Neural cell (in vitro differentiated cells): ENCODE data around the gene FRMD4A. TPM values are rescaled to one million over a fixed set of nuclear protein-coding genes. Genes with fewer than 3 reads are reported as not detected.

ENCODE experiments used
- H2AFZ ChIP-seq: fragments of 200-600, 300-800 bp; sonication (generic), shearing (Covaris generic); 2 replicates; pipeline ENCODE4 v1.6.0; 2014; ENCODE audit warnings: low read depth, mild to moderate bottlenecking, antibody characterized with exemption, low read length, moderate library complexity
- H3F3A ChIP-seq: fragments of 200-600 bp; shearing (Covaris generic); 2 replicates; pipeline ENCODE4 v1.6.1; 2016; ENCODE audit warnings: mild to moderate bottlenecking, moderate library complexity, mixed read lengths, antibody characterized with exemption, low read length; ENCODE audit not compliant: insufficient read depth, poor library complexity, severe bottlenecking
- H3K27ac ChIP-seq: fragments of 200-600, 300-800 bp; sonication (generic), shearing (Covaris generic); 2 replicates; pipeline ENCODE4 v1.5.1; 2014; ENCODE audit warnings: mild to moderate bottlenecking, low read length, moderate library complexity
- H3K27me3 ChIP-seq: fragments of 300-800, 200-600 bp; sonication (generic), shearing (Covaris generic); 2 replicates; pipeline ENCODE4 v1.6.0; 2014; ENCODE audit warnings: mild to moderate bottlenecking, low read depth, low read length, moderate library complexity; ENCODE audit not compliant: insufficient read depth
- H3K36me3 ChIP-seq: fragments of 300-800, 200-600 bp; sonication (generic), shearing (Covaris generic); 2 replicates; pipeline ENCODE4 v1.5.1; 2014; ENCODE audit warnings: mild to moderate bottlenecking, antibody characterized with exemption, low read length, moderate library complexity; ENCODE audit not compliant: insufficient read depth
- H3K4me2 ChIP-seq: fragments of 300-800, 200-600 bp; sonication (generic), shearing (Covaris generic); 2 replicates; pipeline ENCODE4 v1.6.0; 2014; ENCODE audit warnings: mild to moderate bottlenecking, low read length
- H3K4me3 ChIP-seq: fragments of 300-800, 200-600 bp; sonication (generic), shearing (Covaris generic); 2 replicates; pipeline ENCODE4 v1.5.1; 2014; ENCODE audit warnings: mild to moderate bottlenecking, low read length, moderate library complexity
- H3K79me2 ChIP-seq: fragments of 200-600 bp; shearing (Covaris generic); replicated peaks from 2 replicates; pipeline ENCODE4 v1.6.0; 2014; ENCODE audit warnings: mild to moderate bottlenecking, low read length, moderate library complexity; ENCODE audit not compliant: insufficient read depth
- H3K9ac ChIP-seq: fragments of 300-800, 200-600 bp; sonication (generic), shearing (Covaris generic); 2 replicates; pipeline ENCODE4 v1.6.1; 2016; ENCODE audit warnings: mild to moderate bottlenecking, low read length, mixed read lengths
- H3K9me2 ChIP-seq: fragments of 200-600 bp; shearing (Covaris generic); 2 replicates; pipeline ENCODE4 v1.6.1; 2016; ENCODE audit warnings: mild to moderate bottlenecking, low read length, mixed read lengths; ENCODE audit not compliant: insufficient read depth
- H3K9me3 ChIP-seq: fragments of 200-600, 300-800 bp; sonication (generic), shearing (Covaris generic); 2 replicates; pipeline ENCODE4 v1.6.1; 2016; ENCODE audit warnings: mild to moderate bottlenecking, mixed run types, low read length, moderate library complexity, mixed read lengths
- H4K20me1 ChIP-seq: fragments of 200-600 bp; shearing (Covaris generic); 2 replicates; pipeline ENCODE4 v1.6.1; 2016; ENCODE audit warnings: mild to moderate bottlenecking, mixed run types; ENCODE audit not compliant: insufficient read depth
- CTCF ChIP-seq: fragments of 450-650 bp; IDR thresholded peaks from 2 replicates; pipeline ENCODE4 v1.5.1; 2014; ENCODE audit warnings: antibody characterized with exemption, mild to moderate bottlenecking, moderate library complexity; ENCODE audit not compliant: poor library complexity, severe bottlenecking
- EP300 ChIP-seq: fragments of 450-650 bp; conservative IDR thresholded peaks from 2 replicates; pipeline ENCODE4 v1.6.1; 2014; ENCODE audit warnings: antibody characterized with exemption, mild to moderate bottlenecking, moderate library complexity; ENCODE audit not compliant: poor library complexity, severe bottlenecking
- MXI1 ChIP-seq: fragments of 450-650 bp; conservative IDR thresholded peaks from 2 replicates; pipeline ENCODE4 v1.6.1; 2014; ENCODE audit warnings: antibody characterized with exemption, mild to moderate bottlenecking; ENCODE audit not compliant: poor library complexity, severe bottlenecking
- POLR2AphosphoS5 ChIP-seq: IDR thresholded peaks from 2 replicates; pipeline ENCODE4 v1.6.1; 2012
- RAD21 ChIP-seq: fragments of 450-650 bp; conservative IDR thresholded peaks from 2 replicates; pipeline ENCODE4 v1.6.1; 2014; ENCODE audit warnings: antibody characterized with exemption, mild to moderate bottlenecking, moderate library complexity
- REST ChIP-seq: IDR thresholded peaks from 2 replicates; pipeline ENCODE4 v1.6.1; 2012; ENCODE audit warnings: borderline replicate concordance
- SMC3 ChIP-seq: fragments of 450-650 bp; conservative IDR thresholded peaks from 2 replicates; pipeline ENCODE4 v1.6.1; 2014; ENCODE audit warnings: antibody characterized with exemption, mild to moderate bottlenecking, moderate library complexity; ENCODE audit not compliant: poor library complexity
- TAF1 ChIP-seq: IDR thresholded peaks from 2 replicates; pipeline ENCODE4 v1.6.1; 2012; ENCODE audit warnings: low read depth
- polyA plus RNA-seq: library from polyadenylated mRNA; depleted of rRNA; stranded (reverse); fragments of >200 nt; gene quantifications from 2 replicates; pipeline ENCODE4 v1.2.3, GENCODE V29; 2014

FRMD4A gene
- polyA plus RNA-seq, 1 donor from 2014 or later: 36.5 TPM

- H3K9me3 ChIP-seq: no peaks in the 10 kb centered on the region
- H3K9me2 ChIP-seq: no peaks in the 10 kb centered on the region
- TF ChIP-seq EP300 (no peak), REST (no peak), SMC3 (no peak), POLR2AphosphoS5 (no peak), MXI1 (no peak), RAD21 (no peak), TAF1 (no peak)
- H3K4me3 ChIP-seq: no peak overlapping the region
- no peak overlapping the region for H3K4me2 ChIP-seq
- H3K79me2 ChIP-seq: no peaks in the 10 kb centered on the region
- H3K27ac ChIP-seq: no peak overlapping the region
- H3F3A ChIP-seq: no peaks in the 10 kb centered on the region
- H3K9ac ChIP-seq: no peak overlapping the region
- H2AFZ ChIP-seq: no peak overlapping the region
- no peaks in the 10 kb centered on the region for H3K27me3 ChIP-seq
- no peaks in the 10 kb centered on the region for H3K36me3 ChIP-seq
- no peaks in the 10 kb centered on the region for H4K20me1 ChIP-seq
Measured at GRCh38 chr10:13743101-13743693, 587.5 kb downstream of the FRMD4A start.

GRCh38 chr10:13741438-13741837 is 589.3 kb downstream of the FRMD4A start:
- Histone ChIP-seq H3K27me3 (no peaks in the 10 kb centered on the region), H3K9me2 (no peaks in the 10 kb centered on the region), H3K9me3 (no peaks in the 10 kb centered on the region), H4K20me1 (no peaks in the 10 kb centered on the region), H3K27ac (no peak overlapping the region), H3K4me2 (no peak overlapping the region), H3K4me3 (no peak overlapping the region), H3K36me3 (no peaks in the 10 kb centered on the region), H3K79me2 (no peaks in the 10 kb centered on the region), H3F3A (no peaks in the 10 kb centered on the region), H3K9ac (no peak overlapping the region), H2AFZ (no peak overlapping the region)
- TF ChIP-seq REST (no peak), CTCF (no peak), POLR2AphosphoS5 (no peak)
